ENCODE measurements around the gene CCN6. TPM values are rescaled to one million over a fixed set of nuclear protein-coding genes. Genes with fewer than 3 reads are reported as not detected.

The CCN6 gene
- total and polyA plus RNA-seq, 4 donors = 0.54 TPM; not detected in 3

GRCh38 chr6:112113918-112114317, 60.0 kb downstream of the CCN6 start:
- no peak for DNase-seq (ENCODE audit: low spot score)
- H3K4me3 ChIP-seq (ENCODE audit: low read depth in 1 of 3, low read length in 3 of 3) = no peak overlapping the region
- peaks cover 0 to 44% (median 26%) of the 10 kb centered on the region in 4 donors for H3K4me1 ChIP-seq (ENCODE audit: control insufficient read depth in 4 of 4, insufficient read depth in 4 of 4, low read length in 3 of 4)
- H3K9ac ChIP-seq (ENCODE audit: low read depth in 1 of 2, low read length in 2 of 2) = no peak overlapping the region
- H3K36me3 ChIP-seq (ENCODE audit: control insufficient read depth in 4 of 4, insufficient read depth in 3 of 4, low read depth in 1 of 4, low read length in 3 of 4) = peaks cover 0 to 5% (median 0%) of the 10 kb centered on the region in 4 donors
- TF ChIP-seq RXRA (IDR thresholded peaks at IDR 0.05) (no peak), HNF4A (conservative IDR thresholded peaks at IDR 0.05) (peak; percentile 52 to 57)
- no peaks in the 10 kb centered on the region for H3K27me3 ChIP-seq (ENCODE audit: control insufficient read depth in 4 of 4, insufficient read depth in 4 of 4, low read length in 3 of 4)
- H3K27ac ChIP-seq (ENCODE audit: low read depth in 1 of 2, low read length in 2 of 2) = no peak overlapping the region
- H3K9me3 ChIP-seq (ENCODE audit: control insufficient read depth in 4 of 4, low read length in 3 of 4) = no peaks in the 10 kb centered on the region

DNA sequence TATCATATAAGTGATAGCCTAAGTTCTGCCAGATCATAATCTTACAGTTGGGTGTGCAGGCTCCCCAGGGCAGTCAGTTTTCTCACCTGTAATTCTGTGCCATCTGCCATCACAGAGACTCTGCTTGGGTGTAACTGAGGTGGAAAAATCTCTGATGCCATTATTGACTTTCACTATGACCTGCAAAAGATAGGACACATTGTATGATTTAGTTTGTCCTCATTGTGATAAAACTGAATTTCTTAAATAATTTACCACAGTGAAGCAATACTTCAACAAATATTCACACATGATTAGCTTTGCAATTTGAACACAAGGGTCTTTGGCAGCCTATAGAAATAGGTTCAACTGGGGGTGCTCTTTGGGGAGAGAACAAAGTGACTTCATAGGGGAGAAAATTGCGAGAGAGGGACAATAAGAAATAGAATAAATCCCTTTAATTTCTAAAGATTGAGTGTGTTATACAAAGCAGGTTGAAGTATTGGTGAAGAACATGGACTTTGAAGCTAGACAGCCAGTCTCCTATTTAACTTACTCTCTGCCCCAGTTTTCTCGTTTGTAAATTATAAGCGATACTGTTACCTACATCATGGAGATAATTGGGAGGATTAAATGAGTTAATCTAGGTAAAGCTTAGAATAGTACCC, 60.8 kb downstream of the CCN6 start:
- Histone ChIP-seq H3K27me3 (ENCODE audit: control insufficient read depth in 4 of 4, insufficient read depth in 4 of 4, low read length in 3 of 4) (no peaks in the 10 kb centered on the region), H3K9ac (ENCODE audit: low read depth in 1 of 2, low read length in 2 of 2) (no peak overlapping the region), H3K9me3 (ENCODE audit: control insufficient read depth in 4 of 4, low read length in 3 of 4) (no peaks in the 10 kb centered on the region), H3K27ac (ENCODE audit: low read depth in 1 of 2, low read length in 2 of 2) (no peak overlapping the region), H3K4me3 (ENCODE audit: low read depth in 1 of 3, low read length in 3 of 3) (no peak overlapping the region), H3K4me1 (ENCODE audit: control insufficient read depth in 4 of 4, insufficient read depth in 4 of 4, low read length in 3 of 4) (peaks cover 0 to 44% (median 26%) of the 10 kb centered on the region in 4 donors), H3K36me3 (ENCODE audit: control insufficient read depth in 4 of 4, insufficient read depth in 3 of 4, low read depth in 1 of 4, low read length in 3 of 4) (no peaks in the 10 kb centered on the region)
- 45% methylated on average over 3 of the region's 3 CpGs for WGBS
- DNase-seq (ENCODE audit: low spot score) = no peak
- TF ChIP-seq YY1 (IDR thresholded peaks at IDR 0.05) = peak; percentile 76
- TF ChIP-seq HNF4A (conservative IDR thresholded peaks at IDR 0.05) = peak; percentile 63 to 79
- peak; percentile 50 for TF ChIP-seq FOXA2 (IDR thresholded peaks at IDR 0.05)
- peak; percentile 85 for TF ChIP-seq SP1 (IDR thresholded peaks at IDR 0.05)
- peak; percentile 53 for TF ChIP-seq HNF4G (IDR thresholded peaks at IDR 0.05)
- no peak for TF ChIP-seq RAD21 (IDR thresholded peaks at IDR 0.05)
- TF ChIP-seq EGR1 (IDR thresholded peaks at IDR 0.05; ENCODE audit: low read depth in 2 of 2) = peak; percentile 34
- TF ChIP-seq ZBTB33 (IDR thresholded peaks at IDR 0.05) = peak; percentile 51
- no peak for TF ChIP-seq ATF3 (IDR thresholded peaks at IDR 0.05)
- TF ChIP-seq RXRA (IDR thresholded peaks at IDR 0.05) = peak; percentile 71 to 76
- TF ChIP-seq NR2F2 (IDR thresholded peaks at IDR 0.05) = no peak
- no peak for TF ChIP-seq TAF1 (conservative IDR thresholded peaks at IDR 0.05)
- TF ChIP-seq, protein P1, sequence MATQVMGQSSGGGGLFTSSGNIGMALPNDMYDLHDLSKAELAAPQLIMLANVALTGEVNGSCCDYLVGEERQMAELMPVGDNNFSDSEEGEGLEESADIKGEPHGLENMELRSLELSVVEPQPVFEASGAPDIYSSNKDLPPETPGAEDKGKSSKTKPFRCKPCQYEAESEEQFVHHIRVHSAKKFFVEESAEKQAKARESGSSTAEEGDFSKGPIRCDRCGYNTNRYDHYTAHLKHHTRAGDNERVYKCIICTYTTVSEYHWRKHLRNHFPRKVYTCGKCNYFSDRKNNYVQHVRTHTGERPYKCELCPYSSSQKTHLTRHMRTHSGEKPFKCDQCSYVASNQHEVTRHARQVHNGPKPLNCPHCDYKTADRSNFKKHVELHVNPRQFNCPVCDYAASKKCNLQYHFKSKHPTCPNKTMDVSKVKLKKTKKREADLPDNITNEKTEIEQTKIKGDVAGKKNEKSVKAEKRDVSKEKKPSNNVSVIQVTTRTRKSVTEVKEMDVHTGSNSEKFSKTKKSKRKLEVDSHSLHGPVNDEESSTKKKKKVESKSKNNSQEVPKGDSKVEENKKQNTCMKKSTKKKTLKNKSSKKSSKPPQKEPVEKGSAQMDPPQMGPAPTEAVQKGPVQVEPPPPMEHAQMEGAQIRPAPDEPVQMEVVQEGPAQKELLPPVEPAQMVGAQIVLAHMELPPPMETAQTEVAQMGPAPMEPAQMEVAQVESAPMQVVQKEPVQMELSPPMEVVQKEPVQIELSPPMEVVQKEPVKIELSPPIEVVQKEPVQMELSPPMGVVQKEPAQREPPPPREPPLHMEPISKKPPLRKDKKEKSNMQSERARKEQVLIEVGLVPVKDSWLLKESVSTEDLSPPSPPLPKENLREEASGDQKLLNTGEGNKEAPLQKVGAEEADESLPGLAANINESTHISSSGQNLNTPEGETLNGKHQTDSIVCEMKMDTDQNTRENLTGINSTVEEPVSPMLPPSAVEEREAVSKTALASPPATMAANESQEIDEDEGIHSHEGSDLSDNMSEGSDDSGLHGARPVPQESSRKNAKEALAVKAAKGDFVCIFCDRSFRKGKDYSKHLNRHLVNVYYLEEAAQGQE (IDR thresholded peaks at IDR 0.05) = peak; percentile 23
- peak in 1 of 2 donors; percentile 36 for TF ChIP-seq JUND (IDR thresholded peaks at IDR 0.05)

All from liver (tissue), 9 donors.